ENCODE data around the gene KCNJ1.

DNA sequence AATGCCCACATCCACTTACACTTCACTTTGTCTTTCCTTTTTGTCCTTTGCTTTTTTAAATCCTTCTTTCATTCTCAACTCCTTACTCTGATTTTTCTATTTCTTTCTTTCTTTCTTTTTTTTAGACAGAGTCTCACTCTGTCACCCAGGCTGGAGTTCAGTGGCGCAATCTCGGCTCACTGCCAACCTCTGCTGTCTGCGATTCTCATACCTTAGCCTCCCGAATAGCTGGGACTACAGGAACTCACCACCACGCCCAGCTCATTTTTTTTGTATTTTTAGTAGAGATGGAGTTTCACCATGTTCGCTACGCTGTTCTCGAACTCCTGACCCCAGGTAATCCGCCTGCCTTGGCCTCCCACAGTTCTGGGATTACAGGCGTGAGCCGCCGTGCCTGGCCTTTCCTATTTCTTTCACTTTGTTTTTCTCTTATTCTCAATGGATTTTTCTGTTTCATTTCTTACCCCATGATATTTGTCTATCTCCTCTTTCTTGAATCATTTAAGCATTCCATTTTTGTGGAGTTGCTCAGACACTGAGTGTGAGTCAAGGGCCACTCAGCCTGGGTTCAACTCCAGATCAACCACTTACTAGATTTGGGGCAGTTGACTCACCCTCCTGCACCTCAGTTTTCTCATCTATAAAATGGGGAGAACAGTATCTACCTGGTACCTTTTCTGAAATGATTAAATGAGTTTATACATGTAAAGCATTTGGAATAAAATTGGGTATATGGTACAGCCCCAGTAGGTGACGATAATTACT, 31.7 kb upstream of the KCNJ1 start:
- no peak for TF ChIP-seq POLR2A (IDR thresholded peaks at IDR 0.05)
- TF ChIP-seq, protein P1, sequence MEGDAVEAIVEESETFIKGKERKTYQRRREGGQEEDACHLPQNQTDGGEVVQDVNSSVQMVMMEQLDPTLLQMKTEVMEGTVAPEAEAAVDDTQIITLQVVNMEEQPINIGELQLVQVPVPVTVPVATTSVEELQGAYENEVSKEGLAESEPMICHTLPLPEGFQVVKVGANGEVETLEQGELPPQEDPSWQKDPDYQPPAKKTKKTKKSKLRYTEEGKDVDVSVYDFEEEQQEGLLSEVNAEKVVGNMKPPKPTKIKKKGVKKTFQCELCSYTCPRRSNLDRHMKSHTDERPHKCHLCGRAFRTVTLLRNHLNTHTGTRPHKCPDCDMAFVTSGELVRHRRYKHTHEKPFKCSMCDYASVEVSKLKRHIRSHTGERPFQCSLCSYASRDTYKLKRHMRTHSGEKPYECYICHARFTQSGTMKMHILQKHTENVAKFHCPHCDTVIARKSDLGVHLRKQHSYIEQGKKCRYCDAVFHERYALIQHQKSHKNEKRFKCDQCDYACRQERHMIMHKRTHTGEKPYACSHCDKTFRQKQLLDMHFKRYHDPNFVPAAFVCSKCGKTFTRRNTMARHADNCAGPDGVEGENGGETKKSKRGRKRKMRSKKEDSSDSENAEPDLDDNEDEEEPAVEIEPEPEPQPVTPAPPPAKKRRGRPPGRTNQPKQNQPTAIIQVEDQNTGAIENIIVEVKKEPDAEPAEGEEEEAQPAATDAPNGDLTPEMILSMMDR (IDR thresholded peaks at IDR 0.05), result no peak
